Neural cell (in vitro differentiated cells): ENCODE measurements around the gene KRT73. TPM values are rescaled to one million over a fixed set of nuclear protein-coding genes. Genes with fewer than 3 reads are reported as not detected.

Experiments
- H2AFZ ChIP-seq: fragments of 200-600, 300-800 bp; sonication (generic), shearing (Covaris generic); 2 replicates; pipeline ENCODE4 v1.6.0; 2014; ENCODE audit warnings: low read depth, mild to moderate bottlenecking, antibody characterized with exemption, low read length, moderate library complexity
- H3F3A ChIP-seq: fragments of 200-600 bp; shearing (Covaris generic); 2 replicates; pipeline ENCODE4 v1.6.1; 2016; ENCODE audit warnings: mild to moderate bottlenecking, moderate library complexity, mixed read lengths, antibody characterized with exemption, low read length; ENCODE audit not compliant: insufficient read depth, poor library complexity, severe bottlenecking
- H3K27ac ChIP-seq: fragments of 200-600, 300-800 bp; sonication (generic), shearing (Covaris generic); 2 replicates; pipeline ENCODE4 v1.5.1; 2014; ENCODE audit warnings: mild to moderate bottlenecking, low read length, moderate library complexity
- H3K27me3 ChIP-seq: fragments of 300-800, 200-600 bp; sonication (generic), shearing (Covaris generic); 2 replicates; pipeline ENCODE4 v1.6.0; 2014; ENCODE audit warnings: mild to moderate bottlenecking, low read depth, low read length, moderate library complexity; ENCODE audit not compliant: insufficient read depth
- H3K36me3 ChIP-seq: fragments of 300-800, 200-600 bp; sonication (generic), shearing (Covaris generic); 2 replicates; pipeline ENCODE4 v1.5.1; 2014; ENCODE audit warnings: mild to moderate bottlenecking, antibody characterized with exemption, low read length, moderate library complexity; ENCODE audit not compliant: insufficient read depth
- H3K4me2 ChIP-seq: fragments of 300-800, 200-600 bp; sonication (generic), shearing (Covaris generic); 2 replicates; pipeline ENCODE4 v1.6.0; 2014; ENCODE audit warnings: mild to moderate bottlenecking, low read length
- H3K4me3 ChIP-seq: fragments of 300-800, 200-600 bp; sonication (generic), shearing (Covaris generic); 2 replicates; pipeline ENCODE4 v1.5.1; 2014; ENCODE audit warnings: mild to moderate bottlenecking, low read length, moderate library complexity
- H3K79me2 ChIP-seq: fragments of 200-600 bp; shearing (Covaris generic); replicated peaks from 2 replicates; pipeline ENCODE4 v1.6.0; 2014; ENCODE audit warnings: mild to moderate bottlenecking, low read length, moderate library complexity; ENCODE audit not compliant: insufficient read depth
- H3K9ac ChIP-seq: fragments of 300-800, 200-600 bp; sonication (generic), shearing (Covaris generic); 2 replicates; pipeline ENCODE4 v1.6.1; 2016; ENCODE audit warnings: mild to moderate bottlenecking, low read length, mixed read lengths
- H3K9me2 ChIP-seq: fragments of 200-600 bp; shearing (Covaris generic); 2 replicates; pipeline ENCODE4 v1.6.1; 2016; ENCODE audit warnings: mild to moderate bottlenecking, low read length, mixed read lengths; ENCODE audit not compliant: insufficient read depth
- H3K9me3 ChIP-seq: fragments of 200-600, 300-800 bp; sonication (generic), shearing (Covaris generic); 2 replicates; pipeline ENCODE4 v1.6.1; 2016; ENCODE audit warnings: mild to moderate bottlenecking, mixed run types, low read length, moderate library complexity, mixed read lengths
- H4K20me1 ChIP-seq: fragments of 200-600 bp; shearing (Covaris generic); 2 replicates; pipeline ENCODE4 v1.6.1; 2016; ENCODE audit warnings: mild to moderate bottlenecking, mixed run types; ENCODE audit not compliant: insufficient read depth
- CTCF ChIP-seq: fragments of 450-650 bp; IDR thresholded peaks from 2 replicates; pipeline ENCODE4 v1.5.1; 2014; ENCODE audit warnings: antibody characterized with exemption, mild to moderate bottlenecking, moderate library complexity; ENCODE audit not compliant: poor library complexity, severe bottlenecking
- EP300 ChIP-seq: fragments of 450-650 bp; conservative IDR thresholded peaks from 2 replicates; pipeline ENCODE4 v1.6.1; 2014; ENCODE audit warnings: antibody characterized with exemption, mild to moderate bottlenecking, moderate library complexity; ENCODE audit not compliant: poor library complexity, severe bottlenecking
- EZH2 ChIP-seq: fragments of 200-600, 300-800 bp; shearing (Covaris generic), sonication (generic); IDR thresholded peaks from 2 replicates; pipeline ENCODE4 v1.6.1; 2014; ENCODE audit warnings: antibody characterized with exemption, low read length, borderline replicate concordance, mild to moderate bottlenecking; ENCODE audit not compliant: insufficient read depth, poor library complexity, severe bottlenecking
- MXI1 ChIP-seq: fragments of 450-650 bp; conservative IDR thresholded peaks from 2 replicates; pipeline ENCODE4 v1.6.1; 2014; ENCODE audit warnings: antibody characterized with exemption, mild to moderate bottlenecking; ENCODE audit not compliant: poor library complexity, severe bottlenecking
- POLR2AphosphoS5 ChIP-seq: IDR thresholded peaks from 2 replicates; pipeline ENCODE4 v1.6.1; 2012
- RAD21 ChIP-seq: fragments of 450-650 bp; conservative IDR thresholded peaks from 2 replicates; pipeline ENCODE4 v1.6.1; 2014; ENCODE audit warnings: antibody characterized with exemption, mild to moderate bottlenecking, moderate library complexity
- REST ChIP-seq: IDR thresholded peaks from 2 replicates; pipeline ENCODE4 v1.6.1; 2012; ENCODE audit warnings: borderline replicate concordance
- SMC3 ChIP-seq: fragments of 450-650 bp; conservative IDR thresholded peaks from 2 replicates; pipeline ENCODE4 v1.6.1; 2014; ENCODE audit warnings: antibody characterized with exemption, mild to moderate bottlenecking, moderate library complexity; ENCODE audit not compliant: poor library complexity
- TAF1 ChIP-seq: IDR thresholded peaks from 2 replicates; pipeline ENCODE4 v1.6.1; 2012; ENCODE audit warnings: low read depth
- polyA plus RNA-seq: library from polyadenylated mRNA; depleted of rRNA; stranded (reverse); fragments of >200 nt; gene quantifications from 2 replicates; pipeline ENCODE4 v1.2.3, GENCODE V29; 2014

Gene KRT73
- polyA plus RNA-seq, 1 donor from 2014 or later: not detected

DNA sequence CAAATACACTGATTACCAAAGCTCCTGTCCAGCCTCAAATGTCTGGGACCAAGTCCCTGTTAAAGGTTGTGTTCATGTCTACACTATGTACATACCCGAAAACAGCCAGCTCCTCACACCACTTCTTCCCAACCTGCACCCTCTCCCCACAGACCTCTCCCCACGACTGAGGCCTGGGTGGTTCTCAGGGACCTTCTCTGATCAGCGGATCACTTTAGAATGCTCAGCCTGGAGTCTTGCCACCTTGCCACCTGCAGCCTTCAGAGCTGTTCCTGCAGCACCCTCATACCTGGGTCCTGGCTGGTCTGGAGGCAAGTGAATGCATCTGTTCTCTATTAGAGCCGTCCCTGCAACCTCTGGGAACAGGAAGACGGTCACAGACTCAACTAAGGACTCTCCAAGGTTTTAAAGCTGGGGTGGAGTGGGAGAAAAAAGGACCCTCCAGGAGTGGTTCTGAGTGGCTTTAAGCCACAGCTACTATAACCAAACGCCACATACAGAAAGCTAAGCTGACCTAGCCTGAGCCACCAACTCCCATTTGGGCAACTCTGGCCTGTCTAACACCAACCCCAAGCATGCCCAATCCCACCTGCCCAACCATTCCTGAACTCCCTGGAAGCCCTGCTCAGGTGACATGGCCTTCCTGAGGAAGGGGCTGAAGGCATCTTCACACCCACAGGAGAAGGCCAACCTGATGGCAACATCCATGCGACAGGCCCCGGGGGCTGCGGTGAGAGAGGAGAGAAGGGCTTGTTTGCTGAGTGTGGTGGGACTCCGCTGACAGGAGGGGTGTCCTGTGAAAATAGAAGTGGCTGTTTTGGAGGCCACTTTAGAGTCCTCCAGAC, 25.1 kb upstream of the KRT73 start:
- H3K9ac ChIP-seq: no peak overlapping the region
- no peak for TF ChIP-seq CTCF
- no peak for TF ChIP-seq MXI1
- TF ChIP-seq RAD21: no peak
- TF ChIP-seq REST: no peak
- TF ChIP-seq EZH2: no peak
- no peak for TF ChIP-seq POLR2AphosphoS5
- no peak for TF ChIP-seq TAF1
- no peak for TF ChIP-seq EP300
- TF ChIP-seq SMC3: no peak
- H3K4me2 ChIP-seq: no peak overlapping the region
- H4K20me1 ChIP-seq: no peaks in the 10 kb centered on the region
- no peaks in the 10 kb centered on the region for H3K27me3 ChIP-seq
- H2AFZ ChIP-seq: no peak overlapping the region
- H3K27ac ChIP-seq: no peak overlapping the region
- no peaks in the 10 kb centered on the region for H3K36me3 ChIP-seq
- no peaks in the 10 kb centered on the region for H3F3A ChIP-seq
- H3K79me2 ChIP-seq: no peaks in the 10 kb centered on the region
- no peaks in the 10 kb centered on the region for H3K9me3 ChIP-seq
- no peaks in the 10 kb centered on the region for H3K9me2 ChIP-seq
- H3K4me3 ChIP-seq: no peak overlapping the region

DNA sequence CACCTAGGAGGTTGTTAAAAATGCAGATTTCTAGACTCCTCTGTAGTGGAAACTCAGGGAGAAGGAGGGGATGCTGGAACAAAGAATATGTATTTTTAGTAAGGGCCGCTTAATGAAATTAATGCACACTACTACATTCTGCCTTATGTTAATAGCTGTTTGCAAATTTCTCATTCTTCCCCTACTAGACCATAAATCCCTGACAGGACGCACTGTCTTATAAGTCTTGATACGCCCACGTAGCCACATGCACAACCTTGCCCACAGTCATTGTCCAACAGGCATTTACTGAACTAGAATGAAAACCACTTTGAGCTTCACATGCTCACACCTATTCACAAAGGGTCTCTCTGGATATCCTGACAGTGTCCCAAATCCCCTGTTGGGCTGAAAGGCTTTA, 23.1 kb upstream of the KRT73 start:
- Histone ChIP-seq H3K36me3 (no peaks in the 10 kb centered on the region), H3K27me3 (no peaks in the 10 kb centered on the region), H3K9me3 (no peaks in the 10 kb centered on the region), H4K20me1 (no peaks in the 10 kb centered on the region), H3K9ac (no peak overlapping the region), H3K79me2 (no peaks in the 10 kb centered on the region), H2AFZ (no peak overlapping the region), H3K9me2 (no peaks in the 10 kb centered on the region), H3K4me3 (no peak overlapping the region), H3F3A (no peaks in the 10 kb centered on the region), H3K27ac (no peak overlapping the region), H3K4me2 (no peak overlapping the region)
- TF ChIP-seq TAF1: no peak
- TF ChIP-seq POLR2AphosphoS5: no peak
- no peak for TF ChIP-seq SMC3
- TF ChIP-seq REST: no peak
- no peak for TF ChIP-seq EP300
- no peak for TF ChIP-seq RAD21
- TF ChIP-seq CTCF: no peak
- no peak for TF ChIP-seq EZH2
- no peak for TF ChIP-seq MXI1
